SK-N-MC (cell line): ENCODE data around the gene GPATCH8.
A peak's percentile ranks its signal among the peaks of the same experiment; 100 is the strongest.

ENCODE experiments used
- DNase-seq: peaks from one replicate; pipeline ENCODE4 v3.0.0-alpha.2; 2011; ENCODE audit warnings: low read depth, low spot score
- H3K27ac ChIP-seq: fragments of 200-600 bp; sonication (generic); 2 replicates; pipeline ENCODE4 v1.5.1; 2016; ENCODE audit warnings: mixed run types
- H3K36me3 ChIP-seq: fragments of 200-600 bp; sonication (generic); 2 replicates; pipeline ENCODE4 v1.6.1; 2017; ENCODE audit warnings: antibody characterized with exemption, low read length, mixed read lengths; ENCODE audit not compliant: insufficient read depth
- H3K4me3 ChIP-seq: fragments of 200-600 bp; sonication (generic); 2 replicates; pipeline ENCODE4 v1.5.1; 2016
- H3K9ac ChIP-seq: fragments of 200-600 bp; sonication (generic); 2 replicates; pipeline ENCODE4 v1.8.0; 2017; ENCODE audit warnings: mixed run types, mixed read lengths; ENCODE audit not compliant: insufficient read length
- H3K9me3 ChIP-seq: fragments of 200-600 bp; sonication (generic); 2 replicates; pipeline ENCODE4 v1.6.1; 2017; ENCODE audit warnings: low read depth, mild to moderate bottlenecking, antibody characterized with exemption, low read length, moderate library complexity, mixed read lengths
- EZH2 ChIP-seq: fragments of 200-600 bp; sonication (generic); IDR thresholded peaks from one replicate; pipeline ENCODE4 v1.6.1; 2017; ENCODE audit warnings: antibody characterized with exemption
- FOXP2 ChIP-seq: optimal IDR thresholded peaks from 2 replicates; pipeline ENCODE3; 2011; ENCODE audit warnings: mild to moderate bottlenecking, moderate library complexity; ENCODE audit not compliant: insufficient read depth; ENCODE audit errors: extremely low read length, control extremely low read depth
- POLR2AphosphoS5 ChIP-seq: IDR thresholded peaks from 2 replicates; pipeline ENCODE4 v1.6.1; 2012; ENCODE audit warnings: mild to moderate bottlenecking, low read depth, low read length, borderline replicate concordance

Gene GPATCH8

DNA sequence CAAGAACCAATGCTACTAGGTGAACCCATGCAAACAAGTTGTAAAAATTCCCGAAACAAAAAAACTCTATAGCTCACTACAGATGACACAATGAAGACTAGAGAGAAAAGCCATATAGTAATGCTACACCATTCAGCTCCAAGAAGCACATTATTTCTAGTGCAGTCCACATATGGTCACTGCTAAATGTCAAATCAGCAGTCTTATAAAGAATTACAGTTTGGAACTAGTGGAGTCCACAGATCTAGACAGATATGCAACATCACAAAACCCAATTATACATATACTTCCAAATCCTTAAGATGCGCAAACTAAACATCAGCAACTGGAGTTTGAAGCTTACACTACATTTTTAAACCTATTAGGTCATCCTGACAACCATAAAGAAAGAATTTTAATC is 33.5 kb downstream of the GPATCH8 start:
- Histone ChIP-seq H3K9ac (no peak overlapping the region), H3K9me3 (peaks cover 3% of the 10 kb centered on the region; the same call in 1 of the 2 replicates), H3K4me3 (no peak overlapping the region), H3K27ac (no peak overlapping the region), H3K36me3 (peaks cover 30% of the 10 kb centered on the region)
- TF ChIP-seq EZH2 (no peak), FOXP2 (no peak), POLR2AphosphoS5 (no peak)
- no peak for DNase-seq

DNA sequence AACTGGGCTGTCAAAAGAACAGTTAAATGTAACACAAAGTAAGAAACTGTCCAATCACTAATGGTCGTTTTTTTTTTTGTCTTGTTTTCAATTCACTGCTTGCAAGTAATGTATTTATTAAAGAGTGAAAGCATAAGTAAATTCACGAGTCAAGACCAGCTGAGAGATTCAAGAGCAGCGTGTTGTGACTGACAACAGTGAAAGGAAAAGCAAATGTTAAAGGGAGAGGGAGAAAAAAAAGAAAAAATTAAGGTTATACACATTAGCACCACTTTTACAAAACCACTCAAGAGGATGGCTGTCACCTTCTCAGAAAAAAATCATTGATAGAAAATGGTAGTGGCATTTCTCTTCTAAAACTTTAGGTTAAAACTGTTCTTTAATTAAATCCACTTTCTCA is 36.1 kb downstream of the GPATCH8 start:
- TF ChIP-seq EZH2 (no peak), POLR2AphosphoS5 (no peak), FOXP2 (no peak)
- Histone ChIP-seq H3K9me3 (peaks cover 3% of the 10 kb centered on the region; the same call in 1 of the 2 replicates), H3K27ac (0 out of 2 replicates have a peak overlapping the region, but pooled peaks have one; percentile 5), H3K9ac (no peak overlapping the region), H3K36me3 (peaks cover 30% of the 10 kb centered on the region), H3K4me3 (no peak overlapping the region)
- no peak for DNase-seq

DNA sequence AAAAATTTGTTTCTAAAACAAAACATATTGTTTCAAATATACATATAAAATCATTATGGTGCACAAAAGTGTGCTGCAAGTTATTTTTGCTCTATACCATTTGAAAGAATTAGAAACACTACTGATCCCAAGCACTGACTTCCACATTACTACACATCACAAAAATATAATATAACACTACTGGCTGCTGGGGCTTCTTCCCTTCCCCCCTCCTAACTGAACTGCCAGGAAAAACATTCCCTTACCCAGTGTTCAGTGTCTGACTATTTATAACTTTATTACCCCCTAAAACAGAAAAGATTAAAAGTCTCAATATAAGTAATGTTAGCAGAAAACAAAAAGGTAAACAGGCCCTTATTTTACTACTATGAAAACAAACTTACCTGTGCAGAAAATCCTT is 36.9 kb downstream of the GPATCH8 start:
- Histone ChIP-seq H3K36me3 (peaks cover 30% of the 10 kb centered on the region), H3K9me3 (peaks cover 3% of the 10 kb centered on the region; the same call in 1 of the 2 replicates), H3K27ac (no peak overlapping the region), H3K9ac (no peak overlapping the region), H3K4me3 (no peak overlapping the region)
- no peak for DNase-seq
- TF ChIP-seq FOXP2 (no peak), EZH2 (no peak), POLR2AphosphoS5 (no peak)

DNA sequence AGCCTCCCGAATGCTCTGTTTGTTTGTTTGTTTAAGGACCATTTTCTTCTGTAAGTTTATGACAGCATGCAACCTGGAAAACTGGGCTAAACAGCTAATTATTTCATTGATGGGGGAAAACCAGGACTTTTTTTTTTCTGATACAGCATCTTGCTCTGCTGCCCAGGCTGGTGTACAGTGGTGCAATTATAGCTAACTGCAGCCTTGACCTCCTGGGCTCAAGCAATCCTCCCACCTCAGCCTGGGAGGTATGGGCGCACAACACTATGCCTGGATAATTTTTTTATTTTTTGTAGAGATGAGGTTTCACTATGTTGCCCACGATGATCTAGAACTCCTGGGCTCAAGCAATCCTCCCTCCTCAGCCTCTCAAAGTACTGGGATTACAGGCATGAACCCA is 37.3 kb downstream of the GPATCH8 start:
- Histone ChIP-seq H3K9ac (no peak overlapping the region), H3K27ac (no peak overlapping the region), H3K4me3 (no peak overlapping the region), H3K9me3 (peaks cover 3% of the 10 kb centered on the region; the same call in 1 of the 2 replicates), H3K36me3 (peaks cover 27% of the 10 kb centered on the region)
- DNase-seq, result no peak
- no peak for TF ChIP-seq POLR2AphosphoS5
- no peak for TF ChIP-seq EZH2

DNA sequence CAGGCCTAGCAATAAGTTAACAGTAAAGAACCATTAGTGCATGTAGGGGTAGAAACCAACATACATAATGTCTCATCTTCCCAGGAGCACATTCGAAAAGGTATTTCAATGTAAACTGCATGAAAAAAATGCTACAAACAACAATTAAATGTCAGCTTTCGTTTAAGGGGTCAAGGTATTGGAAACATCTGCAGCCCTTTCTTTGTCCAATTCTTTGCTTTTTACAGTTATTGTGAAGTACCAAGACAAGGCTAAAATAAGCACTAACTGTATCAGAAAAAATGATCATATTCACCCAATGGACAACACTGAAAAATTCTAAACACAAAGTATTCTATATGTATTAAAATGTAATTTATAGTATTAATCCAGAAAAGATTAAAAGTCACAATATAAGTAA is 37.9 kb downstream of the GPATCH8 start:
- DNase-seq, result no peak

DNA sequence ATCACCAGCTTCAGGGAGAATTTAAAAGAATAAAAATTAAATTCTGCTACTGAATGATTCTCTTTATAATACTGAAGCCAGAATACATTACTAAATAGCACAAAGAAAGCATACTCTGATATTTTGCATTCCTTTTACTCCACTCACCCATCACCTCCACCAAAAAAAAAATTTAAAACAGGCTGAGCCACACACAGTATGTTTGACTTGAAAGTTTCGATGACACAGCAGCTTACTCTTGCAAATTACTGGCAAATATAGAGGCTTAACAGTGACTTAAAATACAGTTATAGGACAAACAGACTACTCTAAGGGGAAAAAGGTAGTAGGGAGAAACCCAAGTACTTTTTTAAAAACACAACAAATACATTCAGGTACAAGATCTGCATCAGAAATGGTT is 39.2 kb downstream of the GPATCH8 start:
- no peak for TF ChIP-seq POLR2AphosphoS5
- TF ChIP-seq EZH2, result no peak
- no peak for TF ChIP-seq FOXP2
- peak overlapping the region; percentile 16 for H3K9ac ChIP-seq
- H3K4me3 ChIP-seq, result 0 out of 2 replicates have a peak overlapping the region, but pooled peaks have one; percentile 6
- H3K27ac ChIP-seq, result peak overlapping the region; percentile 64
- H3K9me3 ChIP-seq, result peaks cover 3% of the 10 kb centered on the region; the same call in 1 of the 2 replicates
- DNase-seq, result no peak
- peaks cover 24% of the 10 kb centered on the region for H3K36me3 ChIP-seq

More for the DNA sequence above, 37.9 kb downstream of the GPATCH8 start:
- Histone ChIP-seq H3K36me3 (peaks cover 27% of the 10 kb centered on the region), H3K4me3 (no peak overlapping the region), H3K27ac (no peak overlapping the region), H3K9me3 (peaks cover 3% of the 10 kb centered on the region; the same call in 1 of the 2 replicates), H3K9ac (no peak overlapping the region)
- TF ChIP-seq FOXP2 (no peak), POLR2AphosphoS5 (no peak), EZH2 (no peak)

DNA sequence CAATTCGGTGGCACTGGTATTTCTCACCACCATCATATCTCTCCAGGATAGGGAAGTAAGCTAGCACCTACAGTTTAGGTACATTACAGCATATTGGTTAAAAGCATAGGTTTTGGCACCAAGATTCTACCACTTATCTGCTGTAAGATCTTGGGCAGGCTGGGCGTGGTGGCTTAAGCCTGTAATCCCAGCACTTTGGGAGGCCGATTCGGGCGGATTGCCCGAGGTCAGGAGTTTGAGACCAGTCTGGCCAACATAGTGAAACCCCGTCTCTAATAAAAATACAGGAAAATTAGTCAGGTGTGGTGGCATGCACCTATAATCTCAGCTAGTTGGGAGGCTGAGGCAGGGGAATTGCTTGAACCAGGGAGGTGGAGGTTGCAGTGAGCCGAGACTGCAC is 51.4 kb downstream of the GPATCH8 start:
- Histone ChIP-seq H3K9ac (no peak overlapping the region), H3K36me3 (0 out of 2 replicates have a peak, but pooled peaks cover 4% of the 10 kb centered on the region), H3K4me3 (no peak overlapping the region), H3K9me3 (no peaks in the 10 kb centered on the region), H3K27ac (no peak overlapping the region)
- TF ChIP-seq EZH2 (no peak), FOXP2 (no peak), POLR2AphosphoS5 (no peak)
- DNase-seq, result no peak

DNA sequence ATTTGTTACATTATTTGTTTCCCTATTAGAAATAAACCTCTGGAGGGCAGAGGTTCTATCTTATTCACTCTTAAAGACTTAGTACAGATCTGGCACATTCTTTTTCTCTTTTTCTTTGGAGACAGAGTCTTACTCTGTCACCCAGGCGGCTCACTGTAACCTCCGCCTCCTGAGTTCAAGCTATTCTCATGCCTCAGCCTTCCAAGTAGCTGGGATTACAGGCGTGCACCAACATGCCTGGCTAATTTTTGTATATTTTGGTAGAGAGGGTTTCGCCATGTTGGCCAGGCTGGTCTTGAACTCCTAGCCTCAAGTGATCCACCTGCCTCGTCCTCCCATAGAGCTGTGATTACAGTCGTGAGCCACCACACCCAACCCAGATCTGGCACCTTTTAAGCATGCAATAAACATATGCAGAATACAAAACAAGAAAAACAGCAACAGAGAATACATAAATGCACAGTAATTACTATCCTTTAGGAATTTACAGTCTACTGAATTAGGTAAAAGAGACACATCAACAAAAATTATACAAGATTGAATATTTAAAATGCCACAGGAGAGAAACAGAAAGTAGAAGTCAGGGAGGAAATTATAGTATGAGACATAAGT is 52.1 kb downstream of the GPATCH8 start:
- TF ChIP-seq FOXP2 (no peak), POLR2AphosphoS5 (no peak), EZH2 (no peak)
- no peaks in the 10 kb centered on the region for H3K9me3 ChIP-seq
- H3K9ac ChIP-seq, result no peak overlapping the region
- 0 out of 2 replicates have a peak, but pooled peaks cover 4% of the 10 kb centered on the region for H3K36me3 ChIP-seq
- no peak for DNase-seq
- H3K27ac ChIP-seq, result no peak overlapping the region
- no peak overlapping the region for H3K4me3 ChIP-seq

DNA sequence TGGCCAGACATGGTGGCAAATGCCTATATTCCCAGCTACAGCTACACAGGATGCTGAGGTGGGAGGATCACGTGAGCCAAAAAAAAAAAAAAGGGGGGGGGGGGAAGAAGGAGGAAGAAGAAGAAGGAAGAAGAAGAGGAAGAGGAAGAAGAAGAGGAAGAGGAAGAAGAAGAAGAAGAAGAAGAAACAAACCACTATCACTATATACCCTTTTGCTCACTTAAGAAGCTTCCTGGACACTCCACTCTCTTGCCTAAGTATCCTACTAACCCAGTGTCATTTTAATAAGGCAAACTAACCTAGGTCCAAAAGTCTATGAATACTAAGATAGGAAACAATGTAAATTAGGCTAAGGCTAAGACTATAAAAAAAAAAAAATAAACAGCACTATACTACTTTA is 54.8 kb downstream of the GPATCH8 start:
- Histone ChIP-seq H3K4me3 (no peak overlapping the region), H3K9me3 (no peaks in the 10 kb centered on the region), H3K36me3 (no peaks in the 10 kb centered on the region), H3K27ac (no peak overlapping the region), H3K9ac (no peak overlapping the region)
- DNase-seq, result no peak
- TF ChIP-seq EZH2 (no peak), FOXP2 (no peak), POLR2AphosphoS5 (no peak)
